Measurements from ENCODE around the gene FUBP3. TPM values are rescaled to one million over a fixed set of nuclear protein-coding genes. Genes with fewer than 3 reads are reported as not detected.

The FUBP3 gene
- total RNA-seq, 2 donors from 2014 or later, result 25.4 to 47.6 TPM

DNA sequence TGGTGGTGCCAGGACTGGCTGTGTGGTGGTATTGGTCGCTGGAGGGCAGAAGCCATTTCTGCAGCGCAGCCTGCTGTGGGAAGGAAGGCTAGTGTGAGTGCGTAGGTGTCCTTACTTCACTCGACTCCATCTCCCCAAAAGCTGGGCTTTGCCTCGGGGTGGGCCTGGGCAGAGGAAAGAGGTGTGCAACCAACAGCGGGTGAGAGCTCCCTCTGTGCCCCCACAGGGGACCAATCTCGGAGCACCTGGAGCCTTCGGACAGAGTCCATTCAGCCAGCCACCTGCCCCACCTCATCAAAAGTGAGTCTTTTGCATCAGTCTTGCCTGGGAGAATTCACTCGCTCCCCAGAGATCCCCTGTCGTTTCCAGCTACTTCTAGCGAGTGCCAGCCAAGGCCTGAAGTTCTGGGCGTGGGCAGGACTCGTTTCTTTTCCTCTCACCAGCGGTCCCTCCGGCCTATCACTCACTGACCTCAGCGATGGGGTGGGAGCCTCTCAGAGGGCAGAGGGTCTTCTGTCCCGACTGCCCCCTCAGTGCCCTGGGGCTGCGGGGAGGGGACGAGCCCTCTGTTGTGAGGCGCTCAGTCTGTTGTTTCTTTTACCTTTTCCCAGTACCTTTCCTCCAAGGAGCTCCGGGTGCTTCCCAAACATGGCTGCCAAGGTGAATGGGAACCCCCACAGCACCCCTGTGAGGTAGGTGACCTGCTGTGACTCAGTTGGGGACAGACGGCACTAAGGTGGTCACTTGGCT lies 52.1 kb downstream of the FUBP3 start:
- H3K36me3 Mint-ChIP-seq (ENCODE audit: low read depth), result peaks cover 81% of the 10 kb centered on the region
- ATAC-seq (replicated peaks), result no peak
- H3K27ac Mint-ChIP-seq, result no peak overlapping the region
- no peak overlapping the region for H3K4me3 Mint-ChIP-seq
- H3K4me1 Mint-ChIP-seq, result no peaks in the 10 kb centered on the region
- no peaks in the 10 kb centered on the region for H3K9me3 Mint-ChIP-seq
- H3K27me3 Mint-ChIP-seq, result no peaks in the 10 kb centered on the region

DNA sequence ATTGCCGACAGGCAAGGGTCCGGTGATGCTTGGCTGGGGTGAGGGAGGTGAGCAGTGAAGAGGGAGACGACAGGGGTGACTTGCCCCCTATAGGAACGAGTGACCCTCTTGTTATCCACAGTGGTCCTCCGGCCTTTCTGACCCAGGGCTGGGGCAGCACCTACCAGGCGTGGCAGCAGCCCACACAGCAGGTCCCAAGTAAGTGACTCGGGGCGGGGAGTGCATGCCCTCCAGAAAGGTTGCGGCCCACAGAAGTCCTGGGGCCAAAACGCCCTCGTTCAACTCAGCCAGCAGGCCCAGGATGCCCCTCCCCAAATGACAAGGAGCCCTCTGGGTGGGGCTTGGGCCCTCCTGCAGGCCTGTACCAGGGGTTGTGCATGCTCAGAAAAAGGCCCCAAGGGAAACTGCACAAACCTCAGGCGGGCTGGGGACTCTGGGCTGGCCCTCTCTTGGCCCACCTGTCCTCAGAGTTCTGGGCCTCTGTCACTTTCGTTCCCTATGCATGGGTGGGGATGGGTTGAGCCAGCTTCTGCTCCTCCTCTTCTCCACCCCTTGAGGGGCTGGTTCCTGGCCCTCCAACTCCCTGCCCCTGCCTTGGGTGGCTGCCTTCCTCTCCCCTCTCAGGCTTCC lies 52.8 kb downstream of the FUBP3 start:
- no peaks in the 10 kb centered on the region for H3K9me3 Mint-ChIP-seq
- no peak overlapping the region for H3K27ac Mint-ChIP-seq
- no peaks in the 10 kb centered on the region for H3K27me3 Mint-ChIP-seq
- H3K36me3 Mint-ChIP-seq (ENCODE audit: low read depth), result peaks cover 81% of the 10 kb centered on the region
- no peak overlapping the region for H3K4me3 Mint-ChIP-seq
- ATAC-seq (replicated peaks), result no peak
- H3K4me1 Mint-ChIP-seq, result no peaks in the 10 kb centered on the region

DNA sequence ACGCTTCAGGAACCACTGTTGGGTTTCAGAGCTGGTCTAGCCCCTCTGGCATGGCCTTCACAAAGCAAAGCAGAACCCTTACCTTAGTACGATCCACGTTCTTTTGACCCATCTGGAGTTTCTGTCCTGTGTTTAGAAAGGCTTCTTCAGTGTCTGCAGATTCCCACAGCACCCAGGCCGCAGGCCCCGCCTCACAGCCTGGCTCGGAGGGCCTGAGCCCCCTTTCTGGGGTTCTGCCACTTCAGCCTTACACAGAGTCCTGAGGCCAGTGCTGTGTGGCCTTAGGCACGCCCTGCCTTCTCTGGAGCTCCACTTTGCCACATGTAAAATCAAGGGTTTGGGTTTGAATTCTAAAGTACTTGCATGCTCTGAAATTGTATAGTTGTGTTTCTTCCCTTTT lies 53.5 kb downstream of the FUBP3 start:
- H3K9me3 Mint-ChIP-seq, result no peaks in the 10 kb centered on the region
- H3K4me3 Mint-ChIP-seq, result no peak overlapping the region
- no peak overlapping the region for H3K27ac Mint-ChIP-seq
- no peaks in the 10 kb centered on the region for H3K4me1 Mint-ChIP-seq
- no peak for ATAC-seq (replicated peaks)
- H3K36me3 Mint-ChIP-seq (ENCODE audit: low read depth), result peaks cover 80% of the 10 kb centered on the region
- no peaks in the 10 kb centered on the region for H3K27me3 Mint-ChIP-seq

DNA sequence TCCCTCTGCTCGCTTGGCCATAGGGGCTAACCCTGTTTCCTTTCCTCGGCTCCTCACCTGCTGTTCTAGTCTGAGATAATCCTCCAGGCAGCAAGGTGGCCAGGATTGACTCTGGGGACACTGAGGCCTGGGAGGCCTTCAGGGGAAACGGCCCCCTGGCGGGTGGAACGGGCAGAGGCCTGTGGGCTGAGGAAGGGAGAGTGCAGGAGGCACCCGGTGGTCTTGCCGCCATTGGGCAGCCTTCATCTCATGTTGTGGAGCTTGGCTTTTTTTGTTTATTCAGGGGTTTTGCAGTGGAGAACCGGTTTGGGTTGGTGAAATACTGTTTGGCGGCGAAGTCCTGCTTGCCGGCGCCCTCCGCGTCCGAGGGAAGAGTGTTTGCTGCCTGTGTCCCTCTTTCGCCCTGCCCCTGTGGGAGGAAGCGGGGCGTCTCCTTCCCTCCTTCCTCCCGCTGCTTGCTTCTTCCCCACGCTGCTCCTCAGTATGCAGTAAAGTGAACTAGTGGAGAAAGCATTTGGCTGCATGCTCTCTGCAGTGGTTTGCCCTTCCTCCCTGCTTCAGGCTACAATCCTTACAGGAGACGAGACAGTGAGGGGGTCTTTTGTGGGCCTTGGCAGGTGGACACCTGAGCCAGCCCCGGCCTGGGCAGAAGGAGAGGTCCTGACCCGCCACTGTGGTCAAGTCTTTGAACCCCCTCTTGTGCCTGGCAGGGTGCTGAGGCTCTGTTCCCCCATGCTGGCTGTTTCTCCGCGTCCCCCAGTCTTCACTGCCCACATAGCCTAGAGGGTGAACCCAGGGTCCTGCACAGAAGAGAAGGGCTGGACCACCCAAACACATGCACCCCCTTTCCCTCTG lies 54.2 kb downstream of the FUBP3 start:
- Mint-ChIP-seq H3K27ac (no peak overlapping the region), H3K9me3 (no peaks in the 10 kb centered on the region), H3K36me3 (ENCODE audit: low read depth) (peaks cover 82% of the 10 kb centered on the region), H3K4me3 (no peak overlapping the region), H3K27me3 (no peaks in the 10 kb centered on the region), H3K4me1 (no peaks in the 10 kb centered on the region)
- no peak for ATAC-seq (replicated peaks)

DNA sequence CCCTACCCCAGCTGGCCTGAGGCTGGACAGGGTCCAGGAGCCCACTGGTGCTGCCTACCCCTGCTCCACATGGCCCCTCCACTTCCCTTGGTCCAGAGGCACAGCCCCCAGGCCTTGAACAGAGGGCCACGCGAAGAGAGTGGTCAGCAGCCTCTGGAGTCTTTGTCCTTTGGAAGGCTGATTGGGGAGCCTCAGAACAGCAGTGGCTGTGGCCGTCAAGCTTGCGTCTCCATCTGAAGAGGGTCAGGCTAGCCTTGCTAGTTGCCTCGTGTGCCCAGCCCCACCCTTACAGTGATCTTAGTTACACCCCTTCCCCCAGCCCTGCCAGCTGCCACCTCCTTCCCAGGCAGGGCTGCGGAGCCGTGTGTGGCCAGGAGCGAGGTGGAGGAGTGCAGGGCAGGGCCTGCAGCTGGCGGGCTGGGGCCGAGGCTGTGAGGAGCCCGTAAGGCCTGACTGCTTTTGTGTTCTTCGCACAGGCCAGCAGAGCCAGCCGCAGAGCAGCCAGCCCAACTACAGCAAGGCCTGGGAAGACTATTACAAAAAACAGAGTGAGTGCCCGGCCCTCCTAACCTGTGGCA lies 54.9 kb downstream of the FUBP3 start:
- Mint-ChIP-seq H3K4me1 (no peaks in the 10 kb centered on the region), H3K36me3 (ENCODE audit: low read depth) (peaks cover 86% of the 10 kb centered on the region), H3K27ac (no peak overlapping the region), H3K9me3 (no peaks in the 10 kb centered on the region), H3K27me3 (no peaks in the 10 kb centered on the region), H3K4me3 (no peak overlapping the region)
- no peak for ATAC-seq (replicated peaks)

DNA sequence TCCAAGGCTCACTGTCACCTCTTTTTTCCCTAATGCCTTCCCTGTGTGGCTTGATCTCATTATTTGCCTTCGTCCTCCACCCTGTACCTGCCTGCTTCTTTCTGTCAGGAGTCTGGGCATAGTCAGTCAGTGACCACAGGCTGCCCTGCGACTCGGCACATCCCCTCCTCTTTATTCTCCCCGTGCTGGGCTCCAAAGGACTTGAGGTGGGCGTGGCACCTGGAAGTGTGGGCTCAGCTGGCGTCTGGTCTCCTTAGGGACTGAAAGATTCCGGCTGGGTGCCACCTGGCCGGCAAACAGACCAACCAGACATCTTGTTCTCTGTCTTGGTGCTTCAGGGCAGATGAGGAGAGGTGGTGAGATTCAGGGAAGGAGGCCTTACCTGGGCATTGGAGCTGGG lies 55.4 kb downstream of the FUBP3 start:
- no peaks in the 10 kb centered on the region for H3K9me3 Mint-ChIP-seq
- H3K4me1 Mint-ChIP-seq, result no peaks in the 10 kb centered on the region
- H3K4me3 Mint-ChIP-seq, result no peak overlapping the region
- H3K36me3 Mint-ChIP-seq (ENCODE audit: low read depth), result peaks cover 81% of the 10 kb centered on the region
- no peak for ATAC-seq (replicated peaks)
- no peaks in the 10 kb centered on the region for H3K27me3 Mint-ChIP-seq
- no peak overlapping the region for H3K27ac Mint-ChIP-seq

DNA sequence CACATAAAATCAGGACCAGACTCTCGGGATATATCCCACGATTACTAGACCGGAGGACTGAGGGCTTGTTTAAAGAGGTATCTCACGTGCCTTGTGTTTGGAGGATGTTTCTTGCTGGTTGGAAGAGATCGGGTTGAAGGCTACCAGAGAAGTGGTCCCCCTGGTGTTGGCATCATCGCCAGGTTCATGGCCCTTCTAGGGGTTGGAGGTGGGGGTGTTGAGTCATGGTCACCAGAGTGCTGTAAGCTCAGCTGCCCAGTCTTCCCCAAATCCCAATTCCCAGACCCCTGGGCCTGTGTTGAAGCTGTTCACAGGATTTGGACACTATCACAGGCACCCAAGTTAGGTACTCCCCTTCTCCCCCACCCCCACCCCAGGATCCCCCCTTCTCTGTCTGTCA lies 55.9 kb downstream of the FUBP3 start:
- Mint-ChIP-seq H3K9me3 (no peaks in the 10 kb centered on the region), H3K4me1 (no peaks in the 10 kb centered on the region), H3K27me3 (no peaks in the 10 kb centered on the region), H3K4me3 (no peak overlapping the region), H3K36me3 (ENCODE audit: low read depth) (peaks cover 76% of the 10 kb centered on the region), H3K27ac (no peak overlapping the region)
- ATAC-seq (replicated peaks), result no peak

DNA sequence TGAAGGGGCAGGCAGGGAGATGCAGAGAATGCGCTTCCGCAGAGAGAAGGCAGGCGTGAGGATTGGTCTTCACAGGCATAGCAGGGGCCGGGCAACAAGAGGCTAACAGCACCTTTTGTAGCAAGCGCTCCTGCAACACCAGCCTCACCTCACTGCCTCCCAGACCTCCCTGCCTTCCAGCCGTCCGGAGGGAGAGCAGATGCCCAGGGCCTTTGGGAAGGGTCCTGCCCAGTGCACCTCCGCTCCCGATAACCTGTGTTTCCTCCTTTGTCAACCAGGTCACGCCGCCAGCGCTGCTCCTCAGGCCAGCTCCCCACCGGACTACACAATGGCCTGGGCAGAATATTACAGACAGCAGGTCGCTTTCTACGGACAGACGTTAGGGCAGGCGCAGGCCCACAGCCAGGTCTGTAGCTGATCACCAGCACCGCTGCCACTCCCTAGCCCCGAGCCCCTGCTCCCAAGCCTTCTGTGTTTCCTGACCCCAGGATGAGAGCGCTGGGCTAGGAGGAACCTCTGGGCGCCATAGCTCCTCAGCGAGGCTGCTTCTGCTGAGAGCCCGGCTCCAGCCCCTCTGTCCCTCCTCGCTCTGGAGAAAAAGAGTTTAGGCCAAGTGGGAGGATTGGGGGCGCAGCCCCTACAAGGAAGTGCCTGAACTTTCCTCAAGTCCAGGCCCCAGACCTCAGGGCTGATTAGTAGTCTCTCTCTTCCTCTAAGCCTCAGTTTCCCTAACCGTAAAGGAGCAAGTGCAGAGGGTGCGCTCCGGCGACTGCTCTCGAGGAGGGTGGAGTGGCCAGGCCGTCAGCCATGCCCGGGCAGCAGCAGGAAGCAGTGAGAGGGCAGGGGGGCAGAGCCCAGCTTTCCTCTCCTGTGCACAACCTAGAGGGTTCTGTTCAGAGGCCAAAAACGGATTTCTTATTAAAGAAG lies 56.6 kb downstream of the FUBP3 start:
- no peaks in the 10 kb centered on the region for H3K4me1 Mint-ChIP-seq
- no peaks in the 10 kb centered on the region for H3K9me3 Mint-ChIP-seq
- no peak for ATAC-seq (replicated peaks)
- H3K27ac Mint-ChIP-seq, result no peak overlapping the region
- no peaks in the 10 kb centered on the region for H3K27me3 Mint-ChIP-seq
- peaks cover 69% of the 10 kb centered on the region for H3K36me3 Mint-ChIP-seq (ENCODE audit: low read depth)
- H3K4me3 Mint-ChIP-seq, result no peak overlapping the region

DNA sequence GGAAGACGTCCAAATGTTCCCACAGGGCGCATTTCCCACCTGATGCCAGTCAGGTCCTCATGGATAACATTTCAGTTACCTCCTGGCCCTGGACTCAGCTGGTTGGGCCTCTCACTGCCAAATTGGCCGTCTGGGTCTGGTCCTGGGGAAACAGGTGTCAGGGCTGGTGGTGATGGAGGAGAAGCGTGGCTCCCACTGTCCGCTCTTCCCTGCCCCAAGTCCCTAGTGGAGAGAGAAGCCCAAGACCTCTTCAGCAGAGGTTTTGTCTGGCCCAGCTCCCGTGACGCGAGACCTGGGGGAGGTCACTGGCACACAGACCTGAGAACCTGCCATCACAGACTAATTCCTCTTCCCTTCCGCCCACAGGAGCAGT lies 57.3 kb downstream of the FUBP3 start:
- Mint-ChIP-seq H3K27ac (no peak overlapping the region), H3K4me1 (no peaks in the 10 kb centered on the region), H3K4me3 (no peak overlapping the region), H3K36me3 (ENCODE audit: low read depth) (peaks cover 63% of the 10 kb centered on the region), H3K27me3 (no peaks in the 10 kb centered on the region), H3K9me3 (no peaks in the 10 kb centered on the region)
- ATAC-seq (replicated peaks), result no peak

DNA sequence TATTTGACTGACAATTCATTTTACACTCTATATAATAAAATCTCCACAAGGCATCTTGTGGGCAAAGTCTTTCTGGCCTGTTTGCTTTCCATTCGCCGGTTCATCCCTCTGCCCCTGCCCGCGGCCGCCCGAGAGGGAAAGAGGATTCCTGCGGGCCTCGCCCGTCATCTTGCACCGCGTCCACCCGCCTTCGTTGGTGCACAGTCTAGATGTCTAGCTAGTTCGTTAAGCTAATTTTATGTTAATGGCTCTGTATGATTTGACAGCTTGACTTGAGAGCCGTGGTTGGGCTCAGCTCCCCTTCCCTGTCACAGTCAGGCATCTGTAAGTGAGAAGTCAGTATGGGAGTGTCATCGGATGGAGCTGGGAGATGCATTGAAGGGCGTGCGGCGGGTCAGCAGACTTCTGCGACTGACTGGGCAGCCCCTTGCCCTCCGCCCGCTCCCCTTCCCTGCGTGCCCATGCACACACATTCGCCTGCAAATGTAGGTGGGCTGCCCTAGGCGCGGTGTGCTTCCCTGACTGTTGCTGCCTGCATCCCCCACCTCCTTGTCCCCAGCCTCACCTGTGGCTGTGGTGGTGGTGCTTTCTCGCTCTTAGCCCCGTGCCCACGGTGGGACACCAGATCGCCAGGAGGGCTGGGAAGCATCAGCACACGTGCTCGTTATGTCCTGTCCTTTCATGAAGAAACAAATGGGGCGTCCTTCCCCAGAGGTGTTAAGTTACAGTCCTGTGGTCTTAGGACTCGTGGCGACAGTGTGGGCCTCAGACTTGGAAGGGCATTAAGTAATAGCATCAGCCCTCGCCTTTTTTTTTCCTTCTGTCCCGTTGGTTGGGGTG lies 59.1 kb downstream of the FUBP3 start:
- Mint-ChIP-seq H3K9me3 (no peaks in the 10 kb centered on the region), H3K4me3 (no peak overlapping the region), H3K4me1 (no peaks in the 10 kb centered on the region), H3K27me3 (no peaks in the 10 kb centered on the region), H3K27ac (no peak overlapping the region), H3K36me3 (ENCODE audit: low read depth) (peaks cover 44% of the 10 kb centered on the region)
- ATAC-seq (replicated peaks), result no peak

DNA sequence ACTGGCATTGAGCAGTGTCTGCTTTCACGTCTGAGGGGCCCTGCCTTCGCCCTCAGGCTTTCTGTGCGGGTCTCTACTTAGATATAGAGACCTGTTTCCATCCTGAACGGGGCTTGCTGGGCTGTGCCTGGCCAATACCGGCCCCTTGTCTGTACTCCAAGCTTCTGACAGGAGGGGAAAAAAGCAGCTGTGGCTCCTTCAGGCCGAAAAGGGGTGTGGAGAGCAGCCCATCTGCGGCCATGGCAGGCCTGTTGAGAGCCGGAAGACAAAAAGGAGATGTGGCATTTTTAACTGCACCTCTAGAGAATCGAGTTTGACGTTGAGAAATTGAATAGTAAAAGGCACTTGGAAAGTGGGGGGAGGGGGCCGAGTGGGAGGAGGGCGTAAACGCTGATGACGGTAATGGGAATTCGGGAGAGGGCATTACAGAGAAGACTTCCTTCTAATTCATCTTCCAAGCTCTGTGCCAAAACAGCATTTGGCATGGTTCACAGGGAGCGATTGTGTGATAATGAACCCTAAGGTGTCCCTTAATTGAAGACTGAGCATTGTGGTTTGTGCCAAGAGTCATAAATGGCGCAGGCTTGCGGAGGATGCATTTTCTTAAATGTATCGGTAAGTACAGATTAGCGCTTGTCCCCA lies 59.9 kb downstream of the FUBP3 start:
- Mint-ChIP-seq H3K27ac (no peak overlapping the region), H3K36me3 (ENCODE audit: low read depth) (peaks cover 42% of the 10 kb centered on the region), H3K4me1 (no peaks in the 10 kb centered on the region), H3K9me3 (no peaks in the 10 kb centered on the region), H3K27me3 (no peaks in the 10 kb centered on the region), H3K4me3 (no peak overlapping the region)
- ATAC-seq (replicated peaks), result no peak

DNA sequence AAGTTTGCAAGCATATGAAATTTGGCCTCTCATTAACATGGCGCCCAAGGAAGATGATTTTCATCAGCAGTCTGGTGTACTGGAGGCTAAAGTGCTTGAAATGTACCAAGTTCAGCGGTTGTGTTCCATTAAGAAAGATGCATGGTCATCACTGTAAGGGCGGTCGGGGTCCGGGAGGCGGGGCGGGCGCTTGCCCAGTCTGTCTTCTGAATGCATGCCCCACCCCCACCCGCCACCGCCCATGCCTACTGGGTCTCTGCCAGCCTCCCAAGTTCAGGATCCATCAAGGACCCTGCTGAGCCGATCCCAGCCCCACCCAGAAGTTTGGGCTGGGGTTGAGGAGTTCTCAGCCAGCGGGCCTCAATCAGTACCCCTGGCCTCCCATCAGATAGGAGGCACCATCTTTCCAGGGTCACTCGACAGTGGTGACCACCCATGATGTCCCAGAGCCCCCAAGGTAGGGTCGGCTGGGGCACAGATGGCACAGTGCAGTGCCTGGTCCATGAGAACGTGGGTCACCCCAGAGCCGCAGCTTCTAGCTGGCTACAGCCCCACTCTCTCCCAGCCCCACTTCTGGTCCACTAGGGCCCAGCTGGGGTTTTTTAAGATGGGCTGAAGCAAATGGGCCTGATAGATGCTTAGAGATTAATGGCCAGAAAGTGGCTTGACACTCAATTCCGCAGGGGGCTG lies 60.6 kb downstream of the FUBP3 start:
- Mint-ChIP-seq H3K36me3 (ENCODE audit: low read depth) (peaks cover 38% of the 10 kb centered on the region), H3K4me1 (no peaks in the 10 kb centered on the region), H3K4me3 (no peak overlapping the region), H3K27ac (no peak overlapping the region), H3K9me3 (no peaks in the 10 kb centered on the region), H3K27me3 (no peaks in the 10 kb centered on the region)
- ATAC-seq (replicated peaks), result no peak
